D721Med (cell line): ENCODE results near the gene SLC7A11.
"Not testable (repeated sequence)": the region's sequence is repeated elsewhere in the genome, so short reads cannot be mapped to it uniquely, and the experiment has no call there.

Source experiments
- DNase-seq: peaks from one replicate; pipeline ENCODE4 v3.0.0; 2011; ENCODE audit warnings: low spot score; ENCODE audit not compliant: insufficient read length
- FAIRE-seq: peaks from 2 replicates; lab custom pipeline; 2011; peaks lifted over from hg19 to GRCh38; lab: Jason Lieb, UNC
- CTCF ChIP-seq: IDR thresholded peaks from 2 replicates; pipeline ENCODE4 v1.5.1; 2012; ENCODE audit warnings: mild to moderate bottlenecking, control low read depth; ENCODE audit not compliant: insufficient read depth; ENCODE audit errors: missing control alignments

SLC7A11 gene

GRCh38 chr4:138247643-138248042 is 5.5 kb upstream of the SLC7A11 start:
- FAIRE-seq = no peak
- no peak for DNase-seq
- no peak for TF ChIP-seq CTCF

GRCh38 chr4:138243369-138243768 is 1.2 kb upstream of the SLC7A11 start:
- FAIRE-seq = no peak
- no peak for DNase-seq
- TF ChIP-seq CTCF = no peak

- FAIRE-seq (no peak), DNase-seq (no peak)
- TF ChIP-seq CTCF = no peak
Observed at GRCh38 chr4:138242834-138243156, 646 bp upstream of the SLC7A11 start.

GRCh38 chr4:138241281-138242075 is 671 bp downstream of the SLC7A11 start:
- DNase-seq (no peak), FAIRE-seq (no peak)
- no peak for TF ChIP-seq CTCF

- DNase-seq = no peak
- FAIRE-seq = no peak
- no peak for TF ChIP-seq CTCF
Observed at GRCh38 chr4:138239491-138239890, 2.7 kb downstream of the SLC7A11 start.

- no peak for TF ChIP-seq CTCF
- FAIRE-seq (no peak), DNase-seq (no peak)
Observed at GRCh38 chr4:138238521-138239292, 3.4 kb downstream of the SLC7A11 start.

- not testable (repeated sequence) for FAIRE-seq, DNase-seq
Observed at GRCh38 chr4:138237132-138237531, 5.0 kb downstream of the SLC7A11 start.
